ENCODE results near the gene PPP5C.

Gene PPP5C

GRCh38 chr19:46402725-46403124, 55.8 kb downstream of the PPP5C start:
- no peak overlapping the region for H3K4me3 ChIP-seq (replicated peaks; ENCODE audit: low read depth, low read length)
- no peak for TF ChIP-seq CTCF (IDR thresholded peaks at IDR 0.05; ENCODE audit: low read length, missing control alignments)
- DNase-seq (ENCODE audit: low read depth), result no peak

GRCh38 chr19:46404055-46404752, 57.3 kb downstream of the PPP5C start:
- H3K4me3 ChIP-seq (replicated peaks; ENCODE audit: low read depth, low read length), result peak overlapping the region; percentile 29
- TF ChIP-seq CTCF (IDR thresholded peaks at IDR 0.05; ENCODE audit: low read length, missing control alignments), result no peak
- peak; percentile 41 for DNase-seq (ENCODE audit: low read depth)

GRCh38 chr19:46404753-46405468, 58.0 kb downstream of the PPP5C start:
- TF ChIP-seq CTCF (IDR thresholded peaks at IDR 0.05; ENCODE audit: low read length, missing control alignments), result peak; percentile 27
- peak; percentile 63 for DNase-seq (ENCODE audit: low read depth)
- H3K4me3 ChIP-seq (replicated peaks; ENCODE audit: low read depth, low read length), result no peak overlapping the region

- DNase-seq (ENCODE audit: low read depth), result no peak
- no peak for TF ChIP-seq CTCF (IDR thresholded peaks at IDR 0.05; ENCODE audit: low read length, missing control alignments)
- H3K4me3 ChIP-seq (replicated peaks; ENCODE audit: low read depth, low read length), result no peak overlapping the region
Measured at GRCh38 chr19:46406976-46407375, 60.1 kb downstream of the PPP5C start.

GRCh38 chr19:46407856-46408663, 61.2 kb downstream of the PPP5C start:
- TF ChIP-seq CTCF (IDR thresholded peaks at IDR 0.05; ENCODE audit: low read length, missing control alignments), result no peak
- no peak overlapping the region for H3K4me3 ChIP-seq (replicated peaks; ENCODE audit: low read depth, low read length)
- no peak for DNase-seq (ENCODE audit: low read depth)

GRCh38 chr19:46408664-46409039, 61.8 kb downstream of the PPP5C start:
- no peak for TF ChIP-seq CTCF (IDR thresholded peaks at IDR 0.05; ENCODE audit: low read length, missing control alignments)
- DNase-seq (ENCODE audit: low read depth), result peak; percentile 62
- H3K4me3 ChIP-seq (replicated peaks; ENCODE audit: low read depth, low read length), result no peak overlapping the region

Data from fibroblast of pulmonary artery (primary cell).